ENCODE data around the gene AQP5. TPM values are rescaled to one million over a fixed set of nuclear protein-coding genes. Genes with fewer than 3 reads are reported as not detected.

The AQP5 gene
- total RNA-seq, 1 donor from 2014 or later: 1.6 TPM

- no peak for DNase-seq (ENCODE audit: low spot score)
These were observed 11.1 kb upstream of the AQP5 start, which contains the start of gene AQP2 for GRCh38 chr12:49950273-49951251. AQP2 (plus strand) TSS chr12:49950737; CDS start chr12:49950831, 94 bp downstream.

- no peak for DNase-seq (ENCODE audit: low spot score)
These were observed 10.0 kb upstream of the AQP5 start for GRCh38 chr12:49951411-49952240.

- no peak for DNase-seq (ENCODE audit: low spot score)
These were observed 9.1 kb upstream of the AQP5 start for GRCh38 chr12:49952391-49953055.

GRCh38 chr12:49953151-49953550 lies 8.5 kb upstream of the AQP5 start:
- DNase-seq (ENCODE audit: low spot score): no peak

- no peak for DNase-seq (ENCODE audit: low spot score)
These were observed 7.5 kb upstream of the AQP5 start for GRCh38 chr12:49953961-49954846.

GRCh38 chr12:49954863-49955830 lies 6.5 kb upstream of the AQP5 start:
- no peak for DNase-seq (ENCODE audit: low spot score)

GRCh38 chr12:49955899-49956662 lies 5.6 kb upstream of the AQP5 start:
- no peak for DNase-seq (ENCODE audit: low spot score)

GRCh38 chr12:49956663-49957569 lies 4.8 kb upstream of the AQP5 start:
- no peak for DNase-seq (ENCODE audit: low spot score)

- no peak for DNase-seq (ENCODE audit: low spot score)
These were observed 4.1 kb upstream of the AQP5 start for GRCh38 chr12:49957570-49957967.

GRCh38 chr12:49959685-49960473 lies 1.8 kb upstream of the AQP5 start:
- peak; percentile 76 for DNase-seq (ENCODE audit: low spot score)

- DNase-seq (ENCODE audit: low spot score): no peak
These were observed 1.1 kb upstream of the AQP5 start for GRCh38 chr12:49960474-49961110.

- no peak for DNase-seq (ENCODE audit: low spot score)
These were observed 507 bp downstream of the AQP5 start for GRCh38 chr12:49961993-49962764.

- DNase-seq (ENCODE audit: low spot score): peak; percentile 85
These were observed 1.4 kb downstream of the AQP5 start for GRCh38 chr12:49962861-49963765.

GRCh38 chr12:49963976-49964815 lies 2.5 kb downstream of the AQP5 start:
- no peak for DNase-seq (ENCODE audit: low spot score)
